ENCODE measurements around the gene CDC27. TPM values are rescaled to one million over a fixed set of nuclear protein-coding genes. Genes with fewer than 3 reads are reported as not detected.

Gene CDC27
- polyA plus RNA-seq, 3 donors, result 19.7 to 52.0 (median 33.0) TPM

DNA sequence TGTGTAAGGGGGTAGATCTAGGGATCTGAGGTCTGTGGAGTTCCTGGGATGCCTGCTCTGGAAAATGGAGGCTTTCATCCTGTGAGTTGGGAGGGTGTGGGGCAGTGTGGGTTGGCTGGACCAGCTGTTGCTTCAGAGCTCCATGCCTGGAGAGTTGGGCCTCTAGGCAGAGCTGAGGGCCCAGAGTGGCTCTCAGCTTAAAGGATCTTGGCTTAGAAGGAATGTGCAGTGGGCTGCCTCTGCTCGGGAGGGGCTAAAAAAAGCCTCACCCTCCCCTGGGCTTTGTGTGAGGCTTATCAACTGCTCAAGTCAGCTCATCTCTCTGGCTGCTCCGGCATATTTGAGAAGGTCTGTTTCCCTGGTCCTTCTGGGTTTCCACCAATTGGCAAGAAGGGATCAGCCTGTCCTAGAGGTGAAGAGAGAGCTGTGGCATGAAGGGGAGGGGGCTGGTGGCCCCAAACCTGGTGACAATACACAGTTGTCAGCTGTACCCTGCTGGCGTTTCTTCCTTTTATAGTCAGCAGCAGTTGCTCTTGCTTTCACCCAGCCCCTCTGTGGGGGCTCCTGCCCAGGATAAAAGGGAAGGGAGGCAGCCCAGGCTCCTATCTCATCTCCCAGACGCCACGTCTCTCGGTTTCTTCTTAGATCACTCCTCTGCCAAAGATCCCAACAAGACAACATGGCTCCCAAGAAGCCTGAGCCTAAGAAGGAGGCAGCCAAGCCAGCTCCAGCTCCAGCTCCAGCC is 19.8 kb upstream of the CDC27 start, which contains the start of gene MYL4:
Gene MYL4 (plus strand): TSS at position 605 of the 745 bp plus-strand sequence. CDS start 75 bp downstream, at position 680.
- Histone ChIP-seq H3K9me3 (replicated peaks in 1 of 2; ENCODE audit: control insufficient read depth in 1 of 2, insufficient read depth in 1 of 2, low read length in 2 of 2) (no peaks in the 10 kb centered on the region), H4K20me1 (ENCODE audit: insufficient read depth, low read length) (no peaks in the 10 kb centered on the region), H3K4me2 (replicated peaks; ENCODE audit: extremely low read depth, low read length, poor library complexity, severe bottlenecking) (no peak within 1 kb of the TSS), H3K36me3 (replicated peaks in 1 of 2; ENCODE audit: control insufficient read depth in 1 of 2, insufficient read depth in 2 of 2, low read length in 2 of 2) (no peaks in the 10 kb centered on the region), H3K9ac (ENCODE audit: insufficient read depth, low read length, poor library complexity, severe bottlenecking) (no peak within 1 kb of the TSS), H3K79me2 (ENCODE audit: insufficient read depth, low read length) (no peaks in the 10 kb centered on the region), H2AFZ (ENCODE audit: insufficient read depth, low read depth, low read length, poor library complexity, severe bottlenecking) (no peak within 1 kb of the TSS), H3K27me3 (ENCODE audit: control insufficient read depth in 2 of 2, insufficient read depth in 2 of 2, low read length in 2 of 2) (no peaks in the 10 kb centered on the region), H3K27ac (ENCODE audit: low read depth in 1 of 2, low read length in 2 of 2) (no peak within 1 kb of the TSS), H3K4me3 (replicated peaks in 1 of 3; ENCODE audit: low read depth in 2 of 3, low read length in 3 of 3) (no peak within 1 kb of the TSS), H3K4me1 (ENCODE audit: control insufficient read depth in 1 of 2, insufficient read depth in 2 of 2, low read length in 2 of 2) (peaks cover 12 to 18% of the 10 kb centered on the region in 2 donors)
- peak within 1 kb of the TSS in 1 of 2 donors; percentile 27 for H3K4me3 Mint-ChIP-seq
- H3K27me3 Mint-ChIP-seq (ENCODE audit: low read depth in 3 of 3), result peaks cover 10 to 14% (median 10%) of the 10 kb centered on the region in 3 donors
- no peak within 1 kb of the TSS for H3K27ac Mint-ChIP-seq
- WGBS (ENCODE audit: insufficient coverage), result 100% methylated on average over 2 of the region's 6 CpGs
- no peak for DNase-seq
- no peaks in the 10 kb centered on the region for H3K36me3 Mint-ChIP-seq
- peaks cover 0 to 2% (median 0%) of the 10 kb centered on the region in 7 donors for H3K9me3 Mint-ChIP-seq
- intact Hi-C loops (cut with micrococcal nuclease), result no loop called here
- TF ChIP-seq, protein P1, sequence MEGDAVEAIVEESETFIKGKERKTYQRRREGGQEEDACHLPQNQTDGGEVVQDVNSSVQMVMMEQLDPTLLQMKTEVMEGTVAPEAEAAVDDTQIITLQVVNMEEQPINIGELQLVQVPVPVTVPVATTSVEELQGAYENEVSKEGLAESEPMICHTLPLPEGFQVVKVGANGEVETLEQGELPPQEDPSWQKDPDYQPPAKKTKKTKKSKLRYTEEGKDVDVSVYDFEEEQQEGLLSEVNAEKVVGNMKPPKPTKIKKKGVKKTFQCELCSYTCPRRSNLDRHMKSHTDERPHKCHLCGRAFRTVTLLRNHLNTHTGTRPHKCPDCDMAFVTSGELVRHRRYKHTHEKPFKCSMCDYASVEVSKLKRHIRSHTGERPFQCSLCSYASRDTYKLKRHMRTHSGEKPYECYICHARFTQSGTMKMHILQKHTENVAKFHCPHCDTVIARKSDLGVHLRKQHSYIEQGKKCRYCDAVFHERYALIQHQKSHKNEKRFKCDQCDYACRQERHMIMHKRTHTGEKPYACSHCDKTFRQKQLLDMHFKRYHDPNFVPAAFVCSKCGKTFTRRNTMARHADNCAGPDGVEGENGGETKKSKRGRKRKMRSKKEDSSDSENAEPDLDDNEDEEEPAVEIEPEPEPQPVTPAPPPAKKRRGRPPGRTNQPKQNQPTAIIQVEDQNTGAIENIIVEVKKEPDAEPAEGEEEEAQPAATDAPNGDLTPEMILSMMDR (IDR thresholded peaks at IDR 0.05), result no peak
- H3K4me1 Mint-ChIP-seq, result peaks cover 21% of the 10 kb centered on the region

DNA sequence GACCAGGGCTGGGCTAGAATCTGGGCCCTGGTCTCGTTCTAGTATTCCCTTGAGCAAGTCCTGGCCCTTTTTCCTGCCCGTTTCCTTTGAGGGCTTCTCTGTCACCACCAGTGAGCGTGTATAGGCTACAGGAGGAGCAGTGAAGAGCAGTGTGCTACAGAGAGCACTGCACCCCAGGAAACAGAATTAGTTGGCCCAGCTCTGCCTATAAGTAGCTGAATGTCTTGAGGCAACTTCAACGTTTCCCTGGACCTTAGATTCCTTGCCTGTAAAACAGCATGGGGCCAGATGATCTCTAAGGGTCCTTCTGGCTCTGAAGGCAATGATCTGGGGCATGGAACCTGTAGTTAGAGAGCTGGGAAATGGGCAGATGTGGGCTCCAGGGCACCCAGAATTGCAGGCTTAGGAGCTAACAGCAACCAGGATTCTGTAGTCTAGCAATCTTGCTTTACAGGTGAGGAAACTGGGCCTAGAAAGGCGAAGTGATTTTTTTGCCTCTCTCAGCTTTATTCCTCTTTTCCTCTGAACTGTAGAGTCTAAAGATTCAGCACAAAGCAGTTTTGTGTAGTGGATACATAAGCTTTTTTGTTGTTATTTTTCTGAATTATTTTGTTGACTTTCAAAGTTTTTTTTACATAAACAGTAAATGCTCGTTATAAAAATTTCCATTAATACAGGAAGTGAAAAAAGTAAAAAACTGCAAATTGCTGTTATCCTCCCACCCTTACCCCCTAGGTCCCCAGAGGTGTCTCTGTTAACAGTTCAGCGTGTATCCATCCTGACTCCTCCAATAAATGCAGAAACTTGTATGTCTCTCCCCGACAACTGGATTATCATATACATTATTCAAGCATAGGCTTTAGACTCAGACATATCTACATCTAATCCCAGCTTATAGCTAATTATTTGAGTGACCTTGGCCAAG is 18.3 kb upstream of the CDC27 start:
- WGBS (ENCODE audit: insufficient coverage), result 76% methylated on average over 4 of the region's 8 CpGs
- Histone ChIP-seq H2AFZ (ENCODE audit: insufficient read depth, low read depth, low read length, poor library complexity, severe bottlenecking) (no peak overlapping the region), H3K27ac (ENCODE audit: low read depth in 1 of 2, low read length in 2 of 2) (no peak overlapping the region), H3K9me3 (replicated peaks in 1 of 2; ENCODE audit: control insufficient read depth in 1 of 2, insufficient read depth in 1 of 2, low read length in 2 of 2) (no peaks in the 10 kb centered on the region), H4K20me1 (ENCODE audit: insufficient read depth, low read length) (no peaks in the 10 kb centered on the region), H3K4me2 (replicated peaks; ENCODE audit: extremely low read depth, low read length, poor library complexity, severe bottlenecking) (no peak overlapping the region), H3K9ac (ENCODE audit: insufficient read depth, low read length, poor library complexity, severe bottlenecking) (no peak overlapping the region), H3K4me1 (ENCODE audit: control insufficient read depth in 1 of 2, insufficient read depth in 2 of 2, low read length in 2 of 2) (peaks cover 12 to 18% of the 10 kb centered on the region in 2 donors), H3K79me2 (ENCODE audit: insufficient read depth, low read length) (no peaks in the 10 kb centered on the region), H3K27me3 (ENCODE audit: control insufficient read depth in 2 of 2, insufficient read depth in 2 of 2, low read length in 2 of 2) (no peaks in the 10 kb centered on the region), H3K36me3 (replicated peaks in 1 of 2; ENCODE audit: control insufficient read depth in 1 of 2, insufficient read depth in 2 of 2, low read length in 2 of 2) (no peaks in the 10 kb centered on the region), H3K4me3 (replicated peaks in 1 of 3; ENCODE audit: low read depth in 2 of 3, low read length in 3 of 3) (no peak overlapping the region)
- H3K27me3 Mint-ChIP-seq (ENCODE audit: low read depth in 3 of 3), result peaks cover 8 to 12% (median 8%) of the 10 kb centered on the region in 3 donors
- no peak overlapping the region for H3K4me3 Mint-ChIP-seq
- H3K4me1 Mint-ChIP-seq, result peaks cover 22% of the 10 kb centered on the region
- peaks cover 0 to 2% (median 0%) of the 10 kb centered on the region in 7 donors for H3K9me3 Mint-ChIP-seq
- H3K27ac Mint-ChIP-seq, result no peak overlapping the region
- no peaks in the 10 kb centered on the region for H3K36me3 Mint-ChIP-seq
- intact Hi-C loops (cut with micrococcal nuclease), result no loop called here
- TF ChIP-seq, protein P1 (IDR thresholded peaks at IDR 0.05), result no peak
- no peak for DNase-seq
